Measurements from ENCODE around the gene MORF4L1.

GRCh38 chr15:78931439-78932257 is 59.0 kb downstream of the MORF4L1 start:
- TF ChIP-seq CTCF (IDR thresholded peaks at IDR 0.05), result no peak
- no peak for TF ChIP-seq POLR2A (IDR thresholded peaks at IDR 0.05)

Data from body of pancreas (tissue), 4 donors.